ENCODE data around the gene CTDSPL.

- TF ChIP-seq SP1 (IDR thresholded peaks at IDR 0.05): no peak
- TF ChIP-seq CTCF (IDR thresholded peaks at IDR 0.05; ENCODE audit: low read depth, low read length, missing input control): no peak
- no peak for TF ChIP-seq YY1 (IDR thresholded peaks at IDR 0.05)
- TF ChIP-seq, protein P1, sequence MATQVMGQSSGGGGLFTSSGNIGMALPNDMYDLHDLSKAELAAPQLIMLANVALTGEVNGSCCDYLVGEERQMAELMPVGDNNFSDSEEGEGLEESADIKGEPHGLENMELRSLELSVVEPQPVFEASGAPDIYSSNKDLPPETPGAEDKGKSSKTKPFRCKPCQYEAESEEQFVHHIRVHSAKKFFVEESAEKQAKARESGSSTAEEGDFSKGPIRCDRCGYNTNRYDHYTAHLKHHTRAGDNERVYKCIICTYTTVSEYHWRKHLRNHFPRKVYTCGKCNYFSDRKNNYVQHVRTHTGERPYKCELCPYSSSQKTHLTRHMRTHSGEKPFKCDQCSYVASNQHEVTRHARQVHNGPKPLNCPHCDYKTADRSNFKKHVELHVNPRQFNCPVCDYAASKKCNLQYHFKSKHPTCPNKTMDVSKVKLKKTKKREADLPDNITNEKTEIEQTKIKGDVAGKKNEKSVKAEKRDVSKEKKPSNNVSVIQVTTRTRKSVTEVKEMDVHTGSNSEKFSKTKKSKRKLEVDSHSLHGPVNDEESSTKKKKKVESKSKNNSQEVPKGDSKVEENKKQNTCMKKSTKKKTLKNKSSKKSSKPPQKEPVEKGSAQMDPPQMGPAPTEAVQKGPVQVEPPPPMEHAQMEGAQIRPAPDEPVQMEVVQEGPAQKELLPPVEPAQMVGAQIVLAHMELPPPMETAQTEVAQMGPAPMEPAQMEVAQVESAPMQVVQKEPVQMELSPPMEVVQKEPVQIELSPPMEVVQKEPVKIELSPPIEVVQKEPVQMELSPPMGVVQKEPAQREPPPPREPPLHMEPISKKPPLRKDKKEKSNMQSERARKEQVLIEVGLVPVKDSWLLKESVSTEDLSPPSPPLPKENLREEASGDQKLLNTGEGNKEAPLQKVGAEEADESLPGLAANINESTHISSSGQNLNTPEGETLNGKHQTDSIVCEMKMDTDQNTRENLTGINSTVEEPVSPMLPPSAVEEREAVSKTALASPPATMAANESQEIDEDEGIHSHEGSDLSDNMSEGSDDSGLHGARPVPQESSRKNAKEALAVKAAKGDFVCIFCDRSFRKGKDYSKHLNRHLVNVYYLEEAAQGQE (IDR thresholded peaks at IDR 0.05): no peak
These were observed 136.2 kb downstream of the CTDSPL start for GRCh38 chr3:37997791-37998370.
